Skeletal muscle satellite cell (primary cell): ENCODE data around the gene MARK3.
"Not testable (repeated sequence)": the region's sequence is repeated elsewhere in the genome, so short reads cannot be mapped to it uniquely, and the experiment has no call there.

Experiments used
- H3K27me3 ChIP-seq: 2 replicates; pipeline ENCODE4 v1.7.0; 2013; ENCODE audit warnings: low read length; ENCODE audit not compliant: control insufficient read depth, insufficient read depth
- H3K36me3 ChIP-seq: 2 replicates; pipeline ENCODE4 v1.7.0; 2013; ENCODE audit warnings: mild to moderate bottlenecking, control low read depth, low read length; ENCODE audit not compliant: insufficient read depth
- H3K4me1 ChIP-seq: 2 replicates; pipeline ENCODE4 v1.7.0; 2013; ENCODE audit warnings: low read length; ENCODE audit not compliant: control insufficient read depth, insufficient read depth
- H3K4me2 ChIP-seq: 2 replicates; pipeline ENCODE4 v1.7.0; 2013; ENCODE audit warnings: mild to moderate bottlenecking, low read length
- H3K4me3 ChIP-seq: 2 replicates; pipeline ENCODE4 v1.7.0; 2013; ENCODE audit warnings: low read length
- H3K9ac ChIP-seq: 2 replicates; pipeline ENCODE4 v1.7.0; 2013; ENCODE audit warnings: mild to moderate bottlenecking, low read depth, low read length, moderate library complexity
- H3K9me3 ChIP-seq: replicated peaks from 2 replicates; pipeline ENCODE4 v1.7.0; 2013; ENCODE audit warnings: mild to moderate bottlenecking, control low read depth, low read length

The MARK3 gene

DNA sequence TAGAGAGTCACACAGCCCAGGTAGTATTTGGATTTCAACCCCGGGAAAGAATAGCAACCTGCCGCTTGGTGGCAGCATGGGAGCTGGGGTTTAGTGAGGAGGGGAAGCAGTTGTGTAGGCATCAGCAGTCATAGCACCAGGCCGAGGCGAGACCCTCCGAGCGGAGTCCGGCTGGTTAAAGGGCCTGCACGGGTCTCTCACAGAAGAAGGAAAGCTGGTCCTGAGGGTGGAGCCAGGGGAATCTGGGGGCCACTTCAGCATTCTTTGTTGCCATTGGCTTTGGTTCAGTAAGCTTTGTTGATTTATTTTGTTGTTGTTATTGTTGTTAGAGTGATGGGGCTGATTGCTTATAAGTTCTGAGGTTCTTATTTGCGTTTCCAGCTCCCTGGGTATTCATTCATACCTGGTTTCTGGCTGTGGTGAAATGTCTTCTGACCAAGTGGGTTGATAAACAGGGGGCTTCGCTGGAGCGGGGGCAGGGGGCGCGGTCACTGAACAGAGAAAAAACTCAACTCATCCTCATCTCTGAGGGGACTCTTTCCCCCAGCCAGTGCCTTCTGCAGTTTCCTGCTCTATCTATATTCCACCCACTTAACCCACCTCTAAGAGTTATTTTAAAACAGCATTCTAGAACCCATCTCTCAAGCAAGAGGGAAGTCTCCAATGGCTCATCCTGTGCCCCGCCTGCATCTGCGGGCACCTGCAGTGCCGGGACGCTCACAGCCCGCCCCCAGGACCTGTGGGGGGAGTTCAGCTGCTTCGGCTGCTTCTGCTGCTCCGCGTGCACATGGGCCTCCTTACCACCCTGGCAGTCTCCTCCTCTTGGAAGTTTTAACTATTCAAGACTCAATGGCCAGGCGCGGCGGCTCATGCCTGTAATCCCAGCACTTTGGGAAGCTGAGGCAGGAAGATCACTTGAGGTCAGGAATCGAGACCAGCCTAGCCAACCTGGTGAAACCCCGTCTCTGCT lies 125.8 kb downstream of the MARK3 start:
- Histone ChIP-seq H3K36me3 (peaks cover 41% of the 10 kb centered on the region), H3K4me3 (no peak overlapping the region), H3K4me2 (no peak overlapping the region), H3K9ac (no peak overlapping the region), H3K4me1 (peaks cover 18% of the 10 kb centered on the region), H3K27me3 (no peaks in the 10 kb centered on the region), H3K9me3 (no peaks in the 10 kb centered on the region)

DNA sequence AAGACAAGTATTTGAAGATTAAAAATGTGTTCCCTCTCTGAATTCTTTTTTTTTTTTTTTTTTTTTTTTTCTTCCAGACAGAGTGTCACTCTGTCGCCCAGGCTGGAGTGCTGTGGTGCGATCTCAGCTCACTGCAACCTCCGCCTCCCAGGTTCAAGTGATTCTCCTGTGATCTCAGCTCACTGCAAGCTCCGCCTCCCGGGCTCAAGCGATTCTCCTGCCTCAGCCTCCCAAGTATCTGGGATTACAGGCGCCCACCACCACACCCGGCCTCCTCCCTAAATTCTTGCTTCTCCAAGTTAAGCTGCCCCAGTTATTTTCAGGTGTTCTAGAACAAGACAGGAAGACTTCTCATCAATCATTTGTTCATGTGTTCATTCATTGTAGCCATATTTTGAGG lies 127.0 kb downstream of the MARK3 start:
- Histone ChIP-seq H3K4me2 (peak overlapping the region; percentile 18), H3K36me3 (peaks cover 37% of the 10 kb centered on the region), H3K9ac (peak overlapping the region; percentile 41), H3K4me1 (peaks cover 18% of the 10 kb centered on the region)
- not testable (repeated sequence) for H3K4me3 ChIP-seq, H3K27me3 ChIP-seq, H3K9me3 ChIP-seq

DNA sequence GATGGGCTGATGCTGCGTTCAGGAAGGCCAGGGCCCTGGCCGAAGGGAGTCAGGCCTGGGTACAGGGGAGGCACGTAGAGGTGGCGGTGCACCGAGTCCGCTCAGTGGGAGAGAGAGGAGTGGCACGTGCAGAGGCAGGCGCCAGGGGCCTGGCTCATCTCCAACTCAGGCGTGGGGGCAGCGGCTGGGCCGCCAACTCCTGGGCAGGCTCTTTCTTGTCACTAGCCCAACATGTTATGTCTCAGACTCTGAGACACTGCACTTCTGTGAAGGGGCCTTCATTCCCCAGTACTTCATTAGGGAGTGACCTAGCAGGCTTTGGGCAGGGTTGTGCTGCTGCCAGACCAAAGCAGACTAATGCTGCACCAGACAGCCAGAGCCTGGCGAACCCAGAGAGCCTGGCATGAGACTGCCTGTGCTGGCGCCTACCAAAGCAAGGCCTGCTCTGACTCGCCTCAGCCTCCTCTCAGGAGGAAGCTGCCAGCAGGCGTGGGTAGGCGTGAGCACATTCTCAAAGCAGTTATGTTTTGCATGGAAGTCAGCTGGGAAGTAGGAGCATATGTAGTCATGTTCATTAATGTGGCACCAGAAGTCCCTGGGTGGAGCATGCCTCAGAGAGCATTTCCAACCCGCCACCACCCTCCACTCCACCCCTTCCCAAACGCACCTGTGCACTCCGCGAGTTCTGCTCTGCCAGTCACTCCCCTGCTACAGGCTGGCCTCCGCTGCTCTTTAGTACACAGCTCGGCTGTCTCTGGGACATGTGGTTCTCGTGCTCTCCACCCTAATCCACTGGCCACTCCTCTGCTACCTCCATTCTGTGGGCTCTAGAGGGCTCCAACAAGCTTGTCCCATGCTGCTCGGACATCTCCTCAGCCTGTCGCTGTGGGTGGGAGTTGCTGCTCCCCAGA lies 127.7 kb downstream of the MARK3 start:
- Histone ChIP-seq H3K9me3 (no peaks in the 10 kb centered on the region), H3K9ac (peak overlapping the region; percentile 41), H3K4me3 (no peak overlapping the region), H3K27me3 (no peaks in the 10 kb centered on the region), H3K4me2 (peak overlapping the region; percentile 18), H3K4me1 (peaks cover 18% of the 10 kb centered on the region), H3K36me3 (peaks cover 29% of the 10 kb centered on the region)

DNA sequence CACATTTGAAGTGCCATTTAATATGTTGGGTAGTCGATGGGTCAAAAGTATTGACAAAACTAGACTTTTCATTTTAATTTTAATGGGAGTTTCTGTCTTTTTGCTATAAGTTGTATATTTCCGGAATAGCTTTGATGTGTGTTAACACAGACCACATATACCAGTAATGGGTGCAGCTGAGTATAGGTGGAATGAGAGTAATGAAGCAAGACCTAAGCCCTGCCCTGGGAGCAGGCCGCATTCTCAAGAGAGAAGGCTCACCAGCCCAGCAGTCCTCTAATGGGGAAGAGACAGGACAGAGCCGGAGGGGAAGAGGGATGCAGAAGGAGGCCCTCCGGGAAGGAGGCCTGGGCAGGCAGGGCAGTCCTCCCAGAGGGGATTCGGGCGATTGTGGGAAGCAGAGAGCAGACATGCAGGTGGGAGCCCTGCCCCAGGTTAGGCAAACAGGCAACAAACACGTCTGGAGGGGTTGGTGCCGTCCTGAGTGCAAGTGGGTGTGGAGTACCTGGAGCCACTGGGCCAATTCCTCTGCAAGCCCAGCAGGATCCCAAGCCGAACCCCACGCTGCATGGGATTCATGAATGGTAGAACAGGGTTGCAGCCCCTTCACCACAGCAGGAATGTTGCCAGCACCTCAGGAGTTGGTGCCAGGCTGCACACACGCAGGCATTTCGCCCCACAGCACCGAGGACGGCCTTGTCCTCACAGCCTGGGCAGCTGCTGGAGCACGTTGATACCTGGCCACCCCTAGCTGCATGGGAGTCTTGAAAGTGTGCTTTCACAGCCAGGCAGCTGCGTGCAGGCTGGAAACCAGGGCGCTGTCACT lies 129.6 kb downstream of the MARK3 start:
- Histone ChIP-seq H3K4me1 (peaks cover 22% of the 10 kb centered on the region), H3K36me3 (peaks cover 17% of the 10 kb centered on the region), H3K4me3 (no peak overlapping the region), H3K4me2 (no peak overlapping the region), H3K27me3 (no peaks in the 10 kb centered on the region), H3K9me3 (no peaks in the 10 kb centered on the region), H3K9ac (no peak overlapping the region)

DNA sequence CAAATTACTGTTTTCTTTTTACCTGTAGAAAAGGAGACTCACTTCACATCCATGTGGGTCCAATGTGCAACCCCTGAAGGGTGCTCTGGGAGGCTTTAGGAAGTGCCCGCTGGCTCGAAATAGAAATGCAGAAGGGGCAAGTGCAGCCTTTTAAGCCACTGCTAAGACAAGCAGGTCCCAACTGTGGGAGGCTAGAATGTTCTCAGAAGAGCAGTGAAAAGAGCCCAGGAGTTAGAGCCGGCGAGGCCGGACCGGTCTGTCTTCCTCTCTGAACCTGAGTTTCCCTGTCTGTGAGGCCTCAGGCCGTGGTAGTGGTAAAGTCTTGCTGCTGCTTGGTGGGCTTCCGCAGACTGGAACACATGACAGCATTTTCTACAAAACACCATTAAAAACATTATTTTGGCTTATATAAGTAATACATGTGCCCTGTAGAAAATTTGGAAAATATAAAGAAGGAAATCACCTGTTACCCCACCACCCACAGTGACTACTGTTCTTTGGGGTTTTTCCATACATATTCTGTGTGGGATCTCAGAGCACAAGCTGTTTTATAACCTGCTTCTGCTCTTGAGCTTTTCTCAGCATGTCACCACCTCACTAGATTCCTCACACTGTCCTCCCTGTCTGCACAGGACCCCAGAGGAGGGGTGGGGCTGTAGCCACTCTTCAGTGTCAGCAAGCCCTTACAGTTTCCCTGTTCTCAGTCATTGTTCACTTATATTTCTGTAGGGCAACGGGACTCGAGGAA lies 131.4 kb downstream of the MARK3 start:
- no peak overlapping the region for H3K4me2 ChIP-seq
- H3K36me3 ChIP-seq, result peaks cover 4% of the 10 kb centered on the region
- peaks cover 31% of the 10 kb centered on the region for H3K4me1 ChIP-seq
- H3K9me3 ChIP-seq, result no peaks in the 10 kb centered on the region
- H3K9ac ChIP-seq, result no peak overlapping the region
- H3K4me3 ChIP-seq, result no peak overlapping the region
- H3K27me3 ChIP-seq, result peaks cover 5% of the 10 kb centered on the region

GRCh38 chr14:103517174-103517566 lies 132.0 kb downstream of the MARK3 start:
- H3K9ac ChIP-seq, result no peak overlapping the region
- H3K9me3 ChIP-seq, result no peaks in the 10 kb centered on the region
- no peak overlapping the region for H3K4me3 ChIP-seq
- no peak overlapping the region for H3K4me2 ChIP-seq
- H3K27me3 ChIP-seq, result peaks cover 8% of the 10 kb centered on the region
- H3K4me1 ChIP-seq, result peaks cover 34% of the 10 kb centered on the region
- H3K36me3 ChIP-seq, result peaks cover 4% of the 10 kb centered on the region

GRCh38 chr14:103517721-103518421 lies 132.7 kb downstream of the MARK3 start:
- peaks cover 14% of the 10 kb centered on the region for H3K27me3 ChIP-seq
- no peaks in the 10 kb centered on the region for H3K9me3 ChIP-seq
- no peak overlapping the region for H3K9ac ChIP-seq
- H3K4me3 ChIP-seq, result no peak overlapping the region
- H3K4me1 ChIP-seq, result peaks cover 31% of the 10 kb centered on the region
- no peak overlapping the region for H3K4me2 ChIP-seq
- H3K36me3 ChIP-seq, result peaks cover 4% of the 10 kb centered on the region

GRCh38 chr14:103518422-103519042 lies 133.3 kb downstream of the MARK3 start:
- H3K4me1 ChIP-seq, result peaks cover 27% of the 10 kb centered on the region

DNA sequence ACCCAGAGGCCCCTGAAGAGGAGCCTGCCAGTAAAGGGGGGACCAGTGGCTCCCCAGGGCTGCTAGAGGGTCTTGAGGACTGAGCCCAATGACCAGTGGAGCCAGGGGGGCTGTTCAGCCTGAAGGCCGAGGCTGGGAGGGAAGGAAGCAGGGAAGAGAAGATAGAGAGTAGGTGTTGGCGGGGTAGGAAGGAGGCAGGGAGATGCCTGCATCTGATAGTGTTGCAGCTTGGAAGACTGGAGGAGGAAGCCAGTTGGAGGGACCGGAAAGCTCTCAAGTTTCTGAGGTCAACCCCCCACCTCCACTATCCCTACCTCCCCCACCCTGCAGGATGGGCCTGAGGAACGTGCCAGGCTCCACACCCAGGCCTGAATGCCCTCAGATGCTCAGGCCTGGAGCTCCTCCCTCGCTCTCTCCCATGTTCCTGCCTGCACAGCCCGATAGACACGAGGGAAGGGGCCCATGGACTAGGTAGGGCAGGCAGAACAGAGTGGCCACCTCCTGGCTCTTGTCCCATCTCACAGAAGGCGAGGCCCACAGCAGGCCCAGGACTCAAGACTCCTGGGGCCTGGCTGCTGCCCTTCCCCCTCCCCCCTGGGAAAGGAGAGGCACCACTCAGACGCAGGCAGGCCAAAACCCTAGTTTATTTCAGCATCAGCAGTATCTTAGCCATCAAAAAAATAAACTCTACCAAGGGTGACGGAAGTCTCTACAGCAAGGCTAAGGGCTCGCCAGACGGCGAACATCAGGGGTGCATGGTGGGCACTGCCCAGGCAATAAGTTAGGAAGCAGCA lies 134.0 kb downstream of the MARK3 start:
- peaks cover 4% of the 10 kb centered on the region for H3K36me3 ChIP-seq
- peaks cover 23% of the 10 kb centered on the region for H3K4me1 ChIP-seq
- no peak overlapping the region for H3K4me2 ChIP-seq
- H3K9me3 ChIP-seq, result no peaks in the 10 kb centered on the region
- H3K4me3 ChIP-seq, result no peak overlapping the region
- no peak overlapping the region for H3K9ac ChIP-seq
- peaks cover 27% of the 10 kb centered on the region for H3K27me3 ChIP-seq

More at GRCh38 chr14:103518422-103519042, 133.3 kb downstream of the MARK3 start:
- Histone ChIP-seq H3K4me2 (no peak overlapping the region), H3K4me3 (no peak overlapping the region), H3K9ac (no peak overlapping the region), H3K36me3 (peaks cover 4% of the 10 kb centered on the region), H3K27me3 (peaks cover 20% of the 10 kb centered on the region), H3K9me3 (no peaks in the 10 kb centered on the region)
